GM18858 (cell line): ENCODE measurements around the gene MAL.
"Not testable (repeated sequence)": the region's sequence is repeated elsewhere in the genome, so short reads cannot be mapped to it uniquely, and the experiment has no call there.

Experiments used
- ATAC-seq: cut with Tn5 transposase; IDR thresholded peaks from one replicate; pipeline ENCODE4 v1.9.1; 2021; ENCODE audit not compliant: unreplicated experiment

Gene MAL

DNA sequence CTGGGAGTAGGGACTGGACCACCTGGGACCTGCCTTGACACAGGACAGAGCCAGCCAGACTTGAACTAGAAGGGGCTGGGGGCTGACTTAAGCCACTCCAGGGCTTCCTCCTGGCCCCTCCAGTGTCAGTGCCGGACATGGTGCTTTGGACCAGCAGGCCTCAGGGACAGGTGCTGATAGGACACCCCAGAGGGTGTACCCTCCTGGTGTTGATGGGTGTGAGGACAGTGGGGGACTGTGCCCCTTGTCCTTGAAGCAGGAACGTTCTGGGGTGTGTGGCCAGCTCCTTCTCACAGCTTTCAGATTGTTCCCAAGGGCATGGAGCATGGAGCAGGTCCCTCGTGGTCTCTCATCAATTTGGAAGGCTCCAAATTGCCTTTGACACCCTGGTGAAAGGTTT is 6.8 kb downstream of the MAL start:
- no peak for ATAC-seq

DNA sequence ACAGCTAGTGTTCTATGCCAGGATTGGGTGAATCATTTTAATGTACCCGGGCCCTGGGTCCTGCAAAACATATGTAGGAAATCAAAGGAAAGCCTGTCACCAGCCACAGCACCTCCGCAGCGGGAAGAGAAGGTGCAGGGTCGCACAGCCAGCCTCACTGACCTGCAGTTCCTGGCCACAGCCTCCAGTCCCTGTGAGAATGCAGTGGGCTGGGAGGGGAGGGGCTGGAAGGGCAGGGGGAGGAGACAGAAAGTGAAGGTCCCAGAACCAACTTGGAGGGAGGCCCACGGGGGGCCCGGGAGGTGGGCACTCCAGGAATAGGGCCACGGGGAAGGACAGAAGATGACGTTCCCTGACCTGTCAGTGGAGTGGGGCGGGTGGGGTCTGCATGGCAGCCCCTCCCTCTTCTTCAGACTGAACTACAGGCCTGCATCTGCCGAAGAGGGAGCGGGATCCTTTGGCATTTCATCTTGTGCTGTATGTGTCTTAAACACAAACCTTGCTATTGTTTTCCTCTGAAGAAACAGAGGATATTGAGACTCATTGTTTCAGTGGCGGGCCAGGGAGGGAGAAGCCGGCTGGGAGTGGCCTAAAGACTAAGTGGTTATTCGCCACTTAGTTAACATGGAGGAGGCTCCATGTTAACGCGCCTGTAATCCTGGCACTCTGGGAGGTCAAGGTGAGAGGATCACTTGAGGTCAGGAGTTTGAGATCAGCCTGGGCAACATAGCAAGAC is 7.5 kb downstream of the MAL start:
- no peak for ATAC-seq

DNA sequence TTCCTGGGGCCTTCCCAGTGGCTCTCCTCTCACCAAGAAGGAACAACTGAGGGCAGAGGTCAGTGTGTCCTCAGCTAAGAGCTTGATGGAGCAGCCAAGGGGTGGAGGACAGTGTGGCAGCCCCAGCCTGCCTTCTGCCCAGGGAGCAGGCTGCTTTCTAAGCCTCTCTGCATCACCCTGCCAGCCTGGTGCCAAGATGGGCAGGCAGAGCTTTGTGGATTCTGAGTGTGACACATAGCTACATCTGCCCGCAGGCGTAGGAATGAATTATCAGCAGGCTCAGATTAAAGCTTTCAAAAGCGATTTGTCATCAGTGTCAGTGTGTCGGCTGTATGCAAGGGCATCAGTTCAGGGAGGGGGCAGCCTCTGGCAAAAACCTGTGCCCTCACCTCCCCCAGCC is 8.7 kb downstream of the MAL start:
- ATAC-seq = no peak

DNA sequence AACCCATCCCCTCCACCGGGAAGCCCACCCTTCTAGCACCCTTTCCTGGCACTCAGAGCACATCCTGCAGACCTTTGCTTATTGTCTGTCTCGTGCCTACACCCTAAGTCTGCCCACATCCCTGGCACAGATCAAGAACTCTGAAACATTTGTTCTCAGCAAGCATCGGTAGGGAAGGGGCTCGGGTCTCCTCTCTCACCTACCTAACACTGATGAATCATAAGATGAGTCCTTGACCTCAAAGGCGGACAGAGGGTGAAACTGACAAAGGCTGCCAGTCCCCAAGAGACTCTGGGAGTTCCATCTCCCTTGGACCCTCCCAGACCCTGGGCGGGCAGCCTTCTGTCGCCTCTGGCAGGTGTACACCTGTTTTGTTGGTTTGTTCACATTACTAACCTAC is 9.3 kb downstream of the MAL start:
- ATAC-seq = no peak

DNA sequence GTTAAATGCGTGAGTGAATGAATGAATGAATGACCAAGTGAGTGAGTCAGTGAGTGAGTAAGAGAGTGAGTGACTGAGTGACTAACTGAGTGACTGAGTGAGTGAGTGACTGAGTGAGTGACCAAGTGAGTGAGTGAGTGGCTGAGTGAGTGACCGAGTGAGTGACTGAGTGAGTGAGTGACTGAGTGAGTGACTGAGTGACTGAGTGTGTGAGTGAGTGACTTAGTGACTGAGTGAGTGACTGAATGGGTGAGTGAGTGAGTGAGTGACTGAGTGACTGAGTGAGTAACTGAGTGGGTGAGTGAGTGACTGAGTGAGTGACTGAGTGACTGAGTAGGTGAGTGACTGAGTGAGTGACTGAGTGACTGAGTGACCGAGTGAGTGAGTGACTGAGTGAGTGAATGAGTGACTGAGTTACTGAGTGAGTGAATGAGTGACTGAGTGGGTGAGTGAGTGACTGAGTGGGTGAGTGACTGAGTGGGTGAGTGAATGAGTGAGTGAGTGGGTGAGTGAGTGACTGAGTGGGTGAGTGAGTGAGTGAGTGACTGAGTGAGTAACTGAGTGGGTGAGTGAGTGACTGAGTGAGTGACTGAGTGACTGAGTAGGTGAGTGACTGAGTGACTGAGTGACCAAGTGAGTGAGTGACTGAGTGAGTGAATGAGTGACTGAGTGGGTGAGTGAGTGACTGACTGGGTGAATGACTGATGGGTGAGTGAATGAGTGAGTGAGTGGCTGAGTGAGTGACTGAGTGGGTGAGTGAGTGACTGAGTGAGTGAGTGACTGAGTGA is 11.3 kb downstream of the MAL start:
- ATAC-seq = no peak

DNA sequence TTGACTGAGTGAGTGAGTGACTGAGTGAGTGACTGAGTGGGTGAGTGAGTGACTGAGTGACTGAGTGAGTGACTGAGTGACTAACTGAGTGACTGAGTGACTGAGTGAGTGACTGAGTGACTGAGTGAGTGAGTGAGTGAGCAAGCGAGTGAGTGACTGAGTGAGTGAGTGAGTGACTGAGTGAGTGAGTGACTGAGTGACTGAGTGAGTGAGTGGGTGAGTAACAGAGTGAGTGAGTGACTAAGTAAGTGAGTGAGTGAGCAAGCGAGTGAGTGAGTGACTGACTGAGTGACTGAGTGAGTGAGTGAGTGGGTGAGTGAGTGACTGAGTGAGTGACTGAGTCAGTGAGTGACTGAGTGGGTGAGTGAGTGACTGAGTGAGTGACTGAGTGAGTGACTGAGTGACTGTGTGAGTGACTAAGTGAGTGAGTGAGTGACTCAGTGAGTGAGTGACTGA is 11.9 kb downstream of the MAL start:
- no peak for ATAC-seq

DNA sequence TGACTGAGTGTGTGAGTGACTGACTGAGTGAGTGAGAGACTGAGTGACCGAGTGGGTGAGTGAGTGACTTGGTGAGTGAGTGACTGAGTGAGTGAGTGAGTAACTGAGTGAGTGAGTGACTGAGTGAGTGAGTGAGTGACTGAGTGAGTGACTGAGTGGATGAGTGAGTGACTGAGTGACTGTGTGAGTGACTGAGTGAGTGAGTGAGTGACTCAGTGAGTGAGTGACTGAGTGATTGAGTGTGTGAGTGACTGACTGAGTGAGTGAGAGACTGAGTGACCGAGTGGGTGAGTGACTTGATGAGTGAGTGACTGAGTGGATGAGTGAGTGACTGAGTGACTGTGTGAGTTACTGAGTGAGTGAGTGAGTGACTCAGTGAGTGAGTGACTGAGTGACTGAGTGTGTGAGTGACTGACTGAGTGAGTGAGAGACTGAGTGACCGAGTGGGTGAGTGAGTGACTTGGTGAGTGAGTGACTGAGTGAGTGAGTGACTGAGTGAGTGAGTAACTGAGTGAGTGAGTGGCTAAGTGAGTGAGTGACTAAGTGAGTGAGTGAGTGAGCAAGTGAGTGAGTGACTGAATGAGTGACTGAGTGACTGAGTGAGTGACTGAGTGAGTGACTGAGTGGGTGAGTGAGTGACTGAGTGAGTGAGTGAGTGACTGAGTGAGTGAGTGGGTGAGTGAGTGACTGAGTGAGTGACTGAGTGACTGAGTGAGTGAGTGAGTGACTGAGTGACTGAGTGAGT is 12.5 kb downstream of the MAL start:
- ATAC-seq = not testable (repeated sequence)

DNA sequence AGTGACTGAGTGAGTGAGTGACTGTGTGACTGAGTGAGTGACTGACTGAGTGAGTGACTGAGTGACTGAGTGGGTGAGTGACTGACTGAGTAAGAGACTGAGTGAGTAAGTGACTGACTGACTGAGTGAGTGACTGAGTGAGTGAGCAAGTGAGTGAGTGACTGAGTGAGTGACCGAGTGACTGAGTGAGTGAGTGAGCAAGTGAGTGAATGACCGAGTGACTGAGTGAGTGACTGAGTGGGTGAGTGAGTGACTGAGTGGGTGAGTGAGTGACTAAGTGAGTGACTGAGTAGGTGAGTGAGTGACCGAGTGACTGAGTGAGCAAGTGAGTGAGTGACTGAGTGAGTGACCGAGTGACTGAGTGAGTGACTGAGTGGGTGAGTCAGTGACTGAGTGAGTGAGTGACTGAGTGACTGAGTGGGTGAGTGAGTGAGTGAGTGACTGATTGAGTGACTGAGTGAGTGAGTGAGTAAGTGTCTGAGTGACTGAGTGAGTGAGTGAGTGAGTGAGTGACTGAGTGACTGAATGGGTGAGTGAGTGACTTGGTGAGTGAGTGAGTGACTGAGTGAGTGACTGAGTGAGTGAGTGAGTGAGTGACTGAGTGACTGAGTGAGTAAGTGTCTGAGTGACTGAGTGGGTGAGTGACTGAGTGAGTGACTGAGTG is 13.3 kb downstream of the MAL start:
- no peak for ATAC-seq

DNA sequence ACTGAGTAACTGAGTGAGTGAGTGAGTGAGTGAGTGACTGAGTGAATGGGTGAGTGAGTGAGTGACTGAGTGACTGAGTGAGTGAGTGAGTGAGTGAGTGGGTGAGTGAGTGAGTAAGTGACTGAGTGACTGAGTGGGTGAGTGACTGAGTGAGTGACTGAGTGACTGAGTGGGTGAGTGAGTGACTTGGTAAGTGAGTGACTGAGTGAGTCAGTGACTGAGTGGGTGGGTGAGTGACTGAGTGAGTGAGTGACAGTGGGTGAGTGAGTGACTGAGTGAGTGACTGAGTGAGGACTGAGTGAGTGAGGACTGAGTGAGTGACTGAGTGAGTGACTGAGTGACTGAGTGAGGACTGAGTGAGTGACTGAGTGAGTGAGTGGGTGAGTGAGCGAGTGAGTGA is 13.9 kb downstream of the MAL start:
- no peak for ATAC-seq

DNA sequence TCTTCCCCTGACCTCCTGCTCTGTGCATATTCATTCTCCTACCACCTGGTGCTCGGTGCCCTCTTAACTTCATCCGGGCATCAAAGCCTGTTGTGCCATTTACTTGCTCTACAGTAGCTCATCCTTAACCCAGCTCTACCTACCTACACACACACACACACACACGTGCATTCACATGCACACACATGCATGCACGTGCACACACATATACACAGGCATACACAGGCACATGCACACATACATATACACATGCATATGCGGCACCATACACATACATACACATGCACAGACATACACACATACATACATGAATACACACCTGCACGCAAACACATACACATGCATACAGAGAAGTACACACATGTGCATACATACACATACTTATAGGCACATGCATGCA is 14.5 kb downstream of the MAL start:
- no peak for ATAC-seq

DNA sequence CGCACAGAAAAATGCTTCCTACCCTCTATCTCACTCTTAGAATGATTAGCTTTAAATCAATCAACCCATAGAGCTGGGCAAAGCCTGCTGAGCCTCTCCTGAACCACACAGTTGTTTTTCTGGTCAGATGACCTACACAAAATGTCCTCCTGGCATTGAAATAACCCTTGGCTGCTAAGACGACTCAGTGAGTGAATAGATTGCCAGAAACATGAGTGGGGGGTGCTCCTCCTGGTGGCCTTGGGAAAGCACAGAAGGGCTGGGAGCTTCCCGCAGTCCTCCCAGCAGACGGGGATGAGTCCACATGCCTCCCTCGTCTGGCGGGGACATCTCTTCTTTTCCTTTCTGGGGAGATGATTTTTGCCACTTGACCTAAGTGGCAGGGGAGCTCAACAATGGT is 14.9 kb downstream of the MAL start:
- no peak for ATAC-seq

DNA sequence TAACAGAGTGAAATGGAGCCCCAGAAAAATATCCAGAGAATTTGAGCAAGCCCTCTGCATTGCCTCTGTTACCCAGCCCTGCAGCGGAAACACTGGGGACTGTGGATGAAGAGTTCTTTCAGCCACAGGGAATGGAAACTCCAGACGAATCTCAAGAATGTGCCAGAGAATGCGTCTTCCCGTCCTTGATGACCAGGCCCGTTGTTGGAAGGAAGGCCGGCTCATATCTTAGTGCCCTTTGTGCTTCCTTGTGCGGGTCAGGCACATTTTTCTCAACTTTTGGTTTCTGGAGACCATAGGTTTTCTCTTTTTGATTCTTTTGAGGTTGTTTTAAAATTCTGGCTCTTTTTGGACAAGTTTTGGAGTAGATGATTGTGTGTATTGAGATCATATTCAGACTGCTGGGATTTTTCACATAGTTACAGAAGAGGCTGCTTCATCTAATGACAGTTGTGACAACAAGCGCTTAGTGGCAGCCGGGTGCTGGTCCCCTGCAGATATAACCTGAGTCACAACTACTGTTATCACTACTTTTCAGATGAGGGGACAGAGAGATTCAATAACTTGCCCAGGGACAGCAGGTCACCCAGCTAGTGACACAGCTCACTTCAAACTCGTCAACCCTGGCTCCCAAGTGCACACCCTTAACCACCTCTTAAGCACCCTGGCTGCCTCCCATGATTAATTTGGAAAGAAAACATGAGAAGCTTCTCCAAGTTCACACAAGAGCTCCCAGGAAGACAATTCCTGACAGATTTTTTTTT is 15.7 kb downstream of the MAL start:
- ATAC-seq = no peak

DNA sequence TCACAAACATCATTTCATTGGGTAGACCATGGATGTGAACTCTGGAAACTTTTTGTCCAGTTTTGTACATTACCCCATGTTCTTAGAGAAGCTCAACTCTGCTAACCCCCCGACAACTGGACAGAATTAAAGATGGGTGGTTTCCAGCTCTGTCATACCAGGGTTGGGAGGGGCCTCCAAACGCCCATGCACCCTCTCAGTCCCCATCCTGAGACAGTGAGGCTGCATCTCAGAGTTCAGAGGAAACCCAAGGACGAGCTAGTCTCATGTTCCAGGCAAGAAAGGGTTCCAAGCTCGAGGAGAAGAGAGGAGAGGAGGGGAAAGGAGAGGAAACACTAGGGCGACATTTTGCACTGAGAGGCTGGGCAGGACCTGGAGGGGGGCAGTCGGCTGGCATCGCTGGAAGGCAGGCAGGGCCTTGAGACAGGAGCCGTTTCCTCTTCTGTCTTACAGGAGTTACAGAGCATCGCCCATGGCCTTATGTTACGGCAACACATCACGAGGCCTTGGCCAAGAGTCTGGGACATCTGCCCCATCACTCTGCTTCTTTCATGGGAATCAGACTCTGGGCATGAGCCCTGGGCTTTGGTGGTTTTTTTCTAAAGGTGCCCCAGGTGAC is 16.4 kb downstream of the MAL start:
- ATAC-seq = no peak

DNA sequence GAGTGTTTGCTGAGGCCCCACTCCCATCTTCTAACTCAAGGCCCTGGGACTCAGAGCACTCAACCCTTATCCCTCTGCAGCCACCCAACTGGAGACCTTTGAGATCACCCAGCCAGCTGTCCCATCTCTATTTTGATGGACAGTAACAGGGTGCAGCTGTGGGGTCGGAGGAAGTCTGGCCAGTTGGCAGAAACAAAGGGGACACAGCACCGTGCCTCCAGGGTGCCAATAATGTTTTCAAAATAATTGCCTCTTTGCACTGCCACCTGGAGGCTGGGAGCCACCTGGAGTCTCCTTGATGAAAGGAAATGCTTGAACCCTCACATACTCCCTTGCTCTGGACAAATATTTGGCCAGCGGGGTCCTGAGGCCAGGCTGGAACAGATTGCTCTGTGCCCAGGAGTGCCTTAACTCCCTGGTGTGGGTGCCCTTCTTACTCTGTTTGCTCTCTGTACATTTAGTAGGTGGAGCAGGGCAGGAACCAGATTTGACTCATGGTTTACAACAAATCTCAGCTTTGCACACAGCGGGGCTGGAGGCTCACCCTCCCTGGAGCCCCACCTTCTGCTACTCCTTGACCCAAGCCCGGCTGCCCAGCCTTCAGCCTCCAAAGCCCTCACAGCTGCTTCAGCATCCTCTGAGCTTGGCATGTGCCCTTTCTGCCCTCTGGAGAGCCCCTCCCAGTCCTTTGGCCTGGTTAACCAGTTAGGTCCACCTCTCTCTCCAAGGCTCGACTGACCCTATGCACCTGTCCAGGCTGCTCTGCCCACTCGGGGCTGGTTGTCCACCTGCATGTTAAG is 17.2 kb downstream of the MAL start:
- ATAC-seq = peak; percentile 5

DNA sequence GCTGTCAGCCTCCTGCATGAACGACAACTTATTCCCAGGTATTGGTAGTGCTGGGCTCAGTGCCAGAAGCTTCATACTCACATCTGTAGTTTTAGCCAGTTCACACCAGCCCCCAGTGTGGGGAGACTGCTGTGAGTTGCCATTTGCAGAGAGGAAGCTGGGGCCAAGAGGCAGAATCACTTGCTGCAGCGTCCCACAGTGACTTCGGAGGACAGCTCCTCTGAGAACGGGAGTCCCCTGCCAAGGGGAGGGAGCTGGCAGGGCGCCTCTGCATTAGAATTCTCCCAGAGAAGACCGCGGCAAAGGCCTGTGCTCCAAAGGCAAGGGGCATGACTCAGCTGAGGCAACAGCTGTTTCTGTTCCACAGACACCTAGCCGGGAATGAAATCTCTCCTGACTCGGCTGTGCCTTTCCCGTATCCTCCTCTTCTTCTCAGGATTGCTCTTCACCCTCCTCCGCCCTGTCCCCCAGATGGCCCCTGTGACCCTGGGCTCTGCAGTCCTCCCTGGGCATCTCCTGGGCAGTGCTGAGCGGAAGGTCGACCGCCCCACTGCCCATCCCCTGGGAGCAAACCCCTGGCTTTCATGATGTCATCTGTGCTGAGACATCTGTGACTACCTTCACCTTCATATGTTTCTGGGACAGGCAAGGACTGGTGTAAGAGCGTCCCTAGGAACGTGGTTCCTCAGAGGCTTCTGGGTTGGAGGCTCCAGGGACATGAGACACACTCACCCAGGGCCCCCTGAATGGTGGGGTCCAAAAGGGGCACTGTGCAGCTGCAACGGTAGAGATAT is 18.0 kb downstream of the MAL start:
- ATAC-seq = peak; percentile 33

DNA sequence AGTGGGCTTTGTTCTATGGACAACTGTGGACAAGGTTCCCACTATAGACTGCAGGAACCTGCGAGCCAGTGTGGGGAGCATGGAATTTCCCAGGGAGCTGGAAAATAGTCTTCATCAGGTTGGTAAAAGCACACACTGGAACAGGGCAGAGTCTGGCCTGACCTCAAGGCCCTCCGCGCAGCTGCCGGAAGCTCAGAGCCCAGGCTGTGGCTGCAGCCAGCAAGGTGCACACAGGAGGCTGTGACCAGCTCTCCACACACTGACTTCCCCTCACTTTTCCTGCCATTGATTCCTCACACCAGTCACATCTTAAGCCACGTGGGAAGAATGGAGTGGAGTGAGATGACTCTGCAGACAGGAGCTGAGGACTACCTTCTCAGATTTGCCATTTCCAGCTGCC is 19.1 kb downstream of the MAL start:
- ATAC-seq = no peak

DNA sequence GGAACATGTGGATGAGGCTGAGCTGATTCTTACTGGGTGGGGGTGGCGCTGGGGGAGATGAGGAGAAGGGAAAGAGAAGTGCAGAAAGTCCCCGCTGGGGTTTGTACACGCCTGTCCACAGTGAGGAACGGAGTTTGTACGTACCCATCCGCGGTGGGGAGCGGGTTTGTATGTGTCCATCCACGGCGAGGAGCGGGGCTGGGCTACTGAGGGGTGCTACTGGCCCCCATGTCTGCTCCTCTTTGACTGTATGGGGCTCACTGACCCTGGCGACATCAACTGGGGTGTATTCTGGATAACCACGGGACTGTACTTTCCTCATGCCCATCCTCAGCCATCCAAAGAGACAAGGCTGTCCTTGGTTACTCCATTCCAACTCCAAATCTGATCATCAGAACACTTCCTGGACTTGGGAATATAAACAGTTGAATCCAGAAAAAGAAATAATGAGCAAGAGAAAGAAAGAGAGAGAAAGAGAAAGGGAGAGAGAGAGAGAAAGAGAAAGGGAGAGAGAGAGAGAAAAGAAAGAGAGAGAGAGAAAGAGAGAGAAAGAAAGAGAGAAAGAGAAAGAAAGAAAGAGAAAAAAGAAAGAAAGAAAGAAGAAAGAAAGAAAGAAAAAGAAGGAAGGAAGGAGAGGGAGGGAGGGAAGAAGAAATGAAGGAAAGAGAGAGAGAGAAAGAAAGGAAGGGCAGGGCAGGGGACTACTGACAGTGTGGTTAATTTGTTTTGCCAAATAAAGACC is 21.0 kb downstream of the MAL start:
- no peak for ATAC-seq
